ENCODE results near the gene TNNC1.

GRCh38 chr3:52442409-52443267 lies 11.2 kb downstream of the TNNC1 start:
- TF ChIP-seq CTCF (IDR thresholded peaks at IDR 0.05), result no peak
- TF ChIP-seq USF2 (CRISPR knock-in tag; IDR thresholded peaks at IDR 0.05), result no peak
- TF ChIP-seq ZNF138 (CRISPR knock-in tag; conservative IDR thresholded peaks at IDR 0.05), result no peak
- no peak for TF ChIP-seq RELA (CRISPR knock-in tag; IDR thresholded peaks at IDR 0.05; ENCODE audit: borderline replicate concordance)

All from WTC11 (cell line).